GM21423 (cell line): ENCODE results near the gene LAG3.
"Not testable (repeated sequence)": the region's sequence is repeated elsewhere in the genome, so short reads cannot be mapped to it uniquely, and the experiment has no call there.

ENCODE experiments used
- ATAC-seq: cut with Tn5 transposase; IDR thresholded peaks from one replicate; pipeline ENCODE4 v1.9.1; 2021; ENCODE audit warnings: mild to moderate bottlenecking, moderate library complexity; ENCODE audit not compliant: unreplicated experiment

LAG3 gene

DNA sequence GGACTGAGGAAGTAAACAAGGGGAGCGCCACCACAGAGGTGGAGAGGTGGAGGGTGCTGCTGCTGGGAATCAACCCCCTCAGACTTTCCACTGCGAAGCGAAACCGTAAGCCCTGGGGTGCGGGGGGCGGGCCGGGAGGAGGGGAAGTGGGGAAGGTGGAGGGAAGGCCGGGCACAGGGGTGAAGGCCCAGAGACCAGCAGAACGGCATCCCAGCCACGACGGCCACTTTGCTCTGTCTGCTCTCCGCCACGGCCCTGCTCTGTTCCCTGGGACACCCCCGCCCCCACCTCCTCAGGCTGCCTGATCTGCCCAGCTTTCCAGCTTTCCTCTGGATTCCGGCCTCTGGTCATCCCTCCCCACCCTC is at the start of gene LAG3:
Gene LAG3, plus strand, starts transcription at position 190 of the 365 bp plus-strand sequence. CDS start 333 bp downstream, outside the sequence.
- no peak for ATAC-seq

- no peak for ATAC-seq
These were observed 49.5 kb upstream of the LAG3 start for GRCh38 chr12:6722863-6723262.

- ATAC-seq, result peak; percentile 93
These were observed 48.5 kb upstream of the LAG3 start, which contains the start of gene COPS7A for GRCh38 chr12:6723607-6724408. Gene COPS7A (plus strand): TSS chr12:6724046. CDS start chr12:6724657, 611 bp downstream.

- ATAC-seq, result peak; percentile 16
These were observed 47.9 kb upstream of the LAG3 start for GRCh38 chr12:6724409-6724797.

- no peak for ATAC-seq
These were observed 47.0 kb upstream of the LAG3 start for GRCh38 chr12:6725350-6725749.

- no peak for ATAC-seq
These were observed 43.1 kb upstream of the LAG3 start for GRCh38 chr12:6729186-6729585.

GRCh38 chr12:6730169-6730568 is 42.2 kb upstream of the LAG3 start:
- ATAC-seq, result no peak

- no peak for ATAC-seq
These were observed 37.6 kb upstream of the LAG3 start for GRCh38 chr12:6734506-6735387.

GRCh38 chr12:6735448-6736191 is 36.7 kb upstream of the LAG3 start:
- ATAC-seq, result no peak

DNA sequence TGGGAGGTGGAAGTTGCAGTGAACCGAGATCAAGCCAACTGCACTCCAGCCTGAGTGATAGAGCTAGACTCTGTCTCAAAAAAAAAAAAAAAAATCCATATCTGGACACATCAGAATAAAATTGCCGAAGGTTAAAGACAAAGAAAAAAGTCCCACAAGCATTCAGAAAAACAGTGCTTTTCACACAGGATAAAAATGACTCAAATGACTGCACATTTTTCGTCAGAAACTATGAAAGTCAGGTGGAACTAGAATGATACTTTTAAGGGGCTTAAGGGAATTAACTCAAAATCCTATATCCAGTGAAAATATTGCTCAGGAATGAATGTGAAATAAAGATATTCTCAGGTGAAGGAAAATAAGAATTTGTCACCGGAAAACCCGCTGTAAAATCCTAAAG is 35.6 kb upstream of the LAG3 start:
- ATAC-seq, result no peak

GRCh38 chr12:6742080-6742479 is 30.2 kb upstream of the LAG3 start:
- not testable (repeated sequence) for ATAC-seq

- no peak for ATAC-seq
These were observed 29.5 kb upstream of the LAG3 start for GRCh38 chr12:6742834-6743233.

DNA sequence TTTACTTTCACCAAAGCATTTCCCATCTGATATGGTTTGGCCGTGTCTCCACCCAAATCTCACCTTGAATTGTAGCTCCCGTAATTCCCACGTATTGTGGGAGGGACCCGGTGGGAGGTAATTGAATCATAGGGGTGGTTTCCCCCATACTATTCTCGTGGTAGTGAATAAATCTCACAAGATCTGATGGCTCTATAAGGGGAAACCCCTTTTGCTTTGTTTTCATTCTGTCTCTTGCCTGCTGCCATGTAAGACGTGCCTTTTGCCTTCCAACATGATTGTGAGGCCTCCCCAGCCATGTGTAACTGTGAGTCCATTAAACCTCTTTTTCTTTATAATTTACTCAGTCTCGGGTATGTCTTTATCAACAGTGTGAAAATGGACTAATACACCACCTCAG is 29.0 kb upstream of the LAG3 start:
- ATAC-seq, result not testable (repeated sequence)

DNA sequence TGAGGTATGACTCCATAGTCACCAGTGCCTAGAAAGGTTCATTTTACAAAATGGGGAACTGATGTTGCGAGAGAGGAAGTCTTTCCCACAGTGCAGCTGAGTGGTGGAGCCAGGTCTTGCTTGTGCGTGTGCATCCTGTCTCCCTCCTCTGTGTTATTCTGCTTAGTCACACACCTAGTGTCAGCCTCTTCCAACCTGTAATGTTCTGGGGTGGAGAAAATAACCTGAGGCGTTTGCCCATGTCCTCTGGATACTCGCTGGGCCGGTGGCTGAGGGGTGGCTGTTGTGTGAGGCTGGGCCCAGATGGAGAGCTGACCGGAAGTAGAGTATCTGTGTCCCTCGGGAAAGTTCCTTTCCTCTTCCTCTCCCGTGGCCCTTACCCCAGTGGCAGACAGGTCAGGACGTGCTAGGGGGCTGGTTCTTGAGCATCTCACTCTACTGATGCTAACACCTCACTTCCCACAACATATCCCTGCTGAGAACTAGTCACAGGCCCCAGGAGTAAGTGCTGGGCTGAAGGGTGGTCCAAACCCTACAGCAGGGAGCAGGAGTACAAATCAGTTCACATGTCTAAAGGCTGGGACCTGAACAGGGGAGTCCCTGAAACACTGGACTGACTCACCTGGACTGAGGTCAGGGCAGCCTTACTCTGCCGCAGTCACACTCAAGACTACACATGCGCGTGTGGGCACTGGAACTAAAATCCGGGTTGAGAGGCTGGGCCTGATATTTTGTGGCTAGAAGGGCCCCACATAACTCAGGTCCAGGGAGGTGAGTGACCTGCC is 26.4 kb upstream of the LAG3 start:
- peak; percentile 59 for ATAC-seq

DNA sequence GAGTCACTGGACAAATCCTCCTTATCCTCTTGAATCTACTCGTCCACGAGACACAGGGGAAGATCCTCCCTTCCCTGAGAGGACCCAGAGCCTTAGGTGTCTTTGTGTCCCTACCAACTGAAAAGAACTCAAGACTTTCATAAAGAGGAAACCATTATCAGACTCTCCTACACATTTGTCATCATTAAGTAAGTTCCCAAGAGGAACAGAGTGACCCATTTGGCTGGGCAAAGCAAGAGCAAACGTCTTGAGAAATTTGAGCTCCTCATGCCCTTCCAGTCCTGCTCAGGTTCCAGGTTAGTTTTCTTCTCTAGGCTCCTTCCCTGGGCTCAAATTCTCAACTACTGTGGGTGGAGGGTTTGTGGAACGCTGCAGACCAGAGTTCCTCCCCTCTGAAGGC is 25.1 kb upstream of the LAG3 start:
- no peak for ATAC-seq

GRCh38 chr12:6748761-6749160 is 23.6 kb upstream of the LAG3 start:
- ATAC-seq, result no peak

- ATAC-seq, result no peak
These were observed 21.8 kb upstream of the LAG3 start for GRCh38 chr12:6750506-6750905.

DNA sequence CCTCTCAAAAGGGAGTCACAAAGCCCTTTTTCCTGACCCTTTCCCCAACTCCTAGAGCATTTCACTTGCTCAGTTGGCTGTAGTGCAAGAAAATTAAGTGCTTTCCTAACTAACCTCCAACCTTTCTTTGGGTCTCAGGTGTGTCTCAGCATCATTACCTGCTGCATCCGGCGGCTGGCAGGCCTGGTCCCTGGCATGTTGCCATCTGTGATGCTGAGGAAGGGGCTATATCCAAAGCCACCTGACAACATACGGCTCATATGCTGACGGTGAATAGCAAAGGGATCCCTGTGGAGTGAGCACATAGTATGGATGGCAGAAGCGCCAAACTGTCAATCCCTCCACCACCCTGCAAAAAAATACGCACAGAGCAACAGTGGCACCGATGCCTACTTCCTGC is 20.6 kb upstream of the LAG3 start:
- ATAC-seq, result no peak

- no peak for ATAC-seq
These were observed 20.0 kb upstream of the LAG3 start for GRCh38 chr12:6752167-6752920.
